Measurements from ENCODE around the gene TCF12. TPM values are rescaled to one million over a fixed set of nuclear protein-coding genes. Genes with fewer than 3 reads are reported as not detected.

The TCF12 gene
- total RNA-seq, 1 donor from 2014 or later = 106 TPM

GRCh38 chr15:57251941-57252340, 333.5 kb downstream of the TCF12 start:
- H3K4me3 Mint-ChIP-seq (ENCODE audit: unreplicated experiment) = no peak overlapping the region
- H3K4me1 Mint-ChIP-seq (ENCODE audit: low read depth) = peaks cover 28% of the 10 kb centered on the region
- peak overlapping the region; percentile 66 for H3K27ac Mint-ChIP-seq (ENCODE audit: unreplicated experiment)
- H3K9me3 Mint-ChIP-seq (ENCODE audit: low read depth) = no peaks in the 10 kb centered on the region
- H3K36me3 Mint-ChIP-seq (ENCODE audit: low read depth) = peaks cover 13% of the 10 kb centered on the region
- TF ChIP-seq CTCF (IDR thresholded peaks at IDR 0.05) = no peak
- H3K27me3 Mint-ChIP-seq (ENCODE audit: low read depth) = no peaks in the 10 kb centered on the region
- DNase-seq (ENCODE audit: low spot score) = no peak

DNA sequence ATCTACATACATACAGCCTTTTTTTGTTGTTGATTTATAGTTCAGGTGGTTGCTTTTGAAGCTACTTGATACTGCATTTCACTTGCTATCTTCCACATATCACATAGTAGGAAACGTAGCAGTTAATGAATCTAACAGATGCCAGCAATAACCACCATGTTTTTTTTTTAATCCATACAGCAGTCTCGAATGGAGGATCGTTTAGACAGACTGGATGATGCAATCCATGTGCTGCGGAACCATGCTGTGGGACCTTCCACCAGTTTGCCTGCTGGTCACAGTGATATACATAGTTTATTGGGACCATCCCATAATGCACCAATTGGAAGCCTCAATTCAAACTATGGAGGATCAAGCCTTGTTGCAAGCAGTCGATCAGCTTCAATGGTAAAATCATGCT, 334.6 kb downstream of the TCF12 start:
- no peak for DNase-seq (ENCODE audit: low spot score)
- H3K27me3 Mint-ChIP-seq (ENCODE audit: low read depth) = no peaks in the 10 kb centered on the region
- no peak overlapping the region for H3K4me3 Mint-ChIP-seq (ENCODE audit: unreplicated experiment)
- peak overlapping the region; percentile 54 for H3K27ac Mint-ChIP-seq (ENCODE audit: unreplicated experiment)
- H3K9me3 Mint-ChIP-seq (ENCODE audit: low read depth) = no peaks in the 10 kb centered on the region
- peaks cover 24% of the 10 kb centered on the region for H3K4me1 Mint-ChIP-seq (ENCODE audit: low read depth)
- H3K36me3 Mint-ChIP-seq (ENCODE audit: low read depth) = peaks cover 5% of the 10 kb centered on the region
- no peak for TF ChIP-seq CTCF (IDR thresholded peaks at IDR 0.05)

- Mint-ChIP-seq H3K27ac (ENCODE audit: unreplicated experiment) (no peak overlapping the region), H3K9me3 (ENCODE audit: low read depth) (no peaks in the 10 kb centered on the region), H3K27me3 (ENCODE audit: low read depth) (no peaks in the 10 kb centered on the region), H3K4me1 (ENCODE audit: low read depth) (peaks cover 24% of the 10 kb centered on the region), H3K36me3 (ENCODE audit: low read depth) (peaks cover 5% of the 10 kb centered on the region), H3K4me3 (ENCODE audit: unreplicated experiment) (no peak overlapping the region)
- no peak for TF ChIP-seq CTCF (IDR thresholded peaks at IDR 0.05)
- DNase-seq (ENCODE audit: low spot score) = no peak
Observed at GRCh38 chr15:57253500-57253899, 335.1 kb downstream of the TCF12 start.

- Mint-ChIP-seq H3K9me3 (ENCODE audit: low read depth) (no peaks in the 10 kb centered on the region), H3K27me3 (ENCODE audit: low read depth) (no peaks in the 10 kb centered on the region), H3K4me1 (ENCODE audit: low read depth) (peaks cover 40% of the 10 kb centered on the region), H3K27ac (ENCODE audit: unreplicated experiment) (no peak overlapping the region), H3K36me3 (ENCODE audit: low read depth) (peaks cover 5% of the 10 kb centered on the region), H3K4me3 (ENCODE audit: unreplicated experiment) (no peak overlapping the region)
- no peak for DNase-seq (ENCODE audit: low spot score)
- no peak for TF ChIP-seq CTCF (IDR thresholded peaks at IDR 0.05)
Observed at GRCh38 chr15:57255751-57256341, 337.4 kb downstream of the TCF12 start.

DNA sequence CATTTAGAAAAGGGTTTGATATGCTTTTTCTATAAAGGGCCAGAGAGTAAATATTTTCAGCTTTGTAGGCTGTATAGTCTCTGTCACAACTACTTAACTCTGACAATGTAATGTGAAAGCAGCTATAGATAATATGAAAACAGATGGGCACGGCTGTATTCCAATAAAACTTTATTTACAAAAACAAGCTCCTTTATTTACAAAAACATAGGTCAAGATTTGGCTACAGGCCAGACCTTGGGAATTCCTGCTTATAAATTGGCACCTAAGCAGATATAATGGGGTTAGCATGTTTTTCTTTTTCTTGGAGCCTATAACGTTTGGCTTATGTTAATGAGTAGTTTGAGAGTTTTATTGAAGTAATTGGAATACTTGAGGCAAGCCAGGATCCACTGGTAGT, 338.5 kb downstream of the TCF12 start:
- no peak for DNase-seq (ENCODE audit: low spot score)
- H3K36me3 Mint-ChIP-seq (ENCODE audit: low read depth) = peaks cover 3% of the 10 kb centered on the region
- no peak for TF ChIP-seq CTCF (IDR thresholded peaks at IDR 0.05)
- no peak overlapping the region for H3K27ac Mint-ChIP-seq (ENCODE audit: unreplicated experiment)
- H3K9me3 Mint-ChIP-seq (ENCODE audit: low read depth) = no peaks in the 10 kb centered on the region
- peaks cover 33% of the 10 kb centered on the region for H3K4me1 Mint-ChIP-seq (ENCODE audit: low read depth)
- no peaks in the 10 kb centered on the region for H3K27me3 Mint-ChIP-seq (ENCODE audit: low read depth)
- H3K4me3 Mint-ChIP-seq (ENCODE audit: unreplicated experiment) = no peak overlapping the region

Data from chondrocyte (in vitro differentiated cells).